ENCODE measurements around the gene PFDN6. TPM values are rescaled to one million over a fixed set of nuclear protein-coding genes. Genes with fewer than 3 reads are reported as not detected.

The PFDN6 gene
- total and polyA plus RNA-seq, 2 of the 13 experiments (the other 11 are each of a cell fraction or from before 2014, with no cell fraction given), result 75.5 to 87.0 TPM

DNA sequence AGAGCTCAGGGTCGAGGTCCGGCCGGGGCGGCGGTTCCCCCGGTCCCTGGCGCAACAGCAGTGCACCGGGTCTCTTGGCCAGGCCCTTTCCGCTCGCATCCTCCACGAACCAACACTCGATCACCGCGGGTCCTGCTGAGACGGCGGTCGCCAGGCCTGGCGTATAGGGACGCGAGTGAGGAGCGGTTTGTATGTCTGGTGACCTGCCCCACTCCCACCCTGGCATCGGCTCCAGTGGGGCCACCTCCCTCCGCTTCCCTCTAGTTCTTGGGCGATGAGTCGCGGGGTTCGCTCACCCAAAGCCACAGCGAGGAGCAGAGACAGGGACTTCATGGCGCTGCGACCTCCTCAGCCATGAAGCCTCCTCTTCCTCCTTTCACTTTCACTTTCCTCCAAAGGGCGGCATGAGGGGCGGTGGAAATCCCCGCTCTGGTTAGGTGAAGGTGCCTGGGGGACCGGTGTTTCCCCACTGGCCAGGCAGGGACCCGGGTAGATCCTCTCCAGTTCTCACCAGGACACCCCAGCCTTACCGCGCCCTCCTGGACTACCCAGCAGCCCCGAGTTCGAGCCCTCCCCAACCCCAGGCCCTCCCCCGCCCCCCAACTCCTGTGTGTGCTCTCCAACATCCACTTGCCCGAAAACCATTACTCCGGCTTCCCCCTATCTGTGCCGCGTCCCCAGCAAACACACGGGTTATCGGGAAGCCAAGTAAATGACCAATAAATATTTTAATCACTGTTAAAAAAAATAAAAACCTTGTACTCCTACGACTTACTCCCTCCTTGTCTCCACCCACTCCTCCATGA lies 24.5 kb downstream of the PFDN6 start, which contains the start of gene TAPBP (continued):
- TF ChIP-seq, protein P1, sequence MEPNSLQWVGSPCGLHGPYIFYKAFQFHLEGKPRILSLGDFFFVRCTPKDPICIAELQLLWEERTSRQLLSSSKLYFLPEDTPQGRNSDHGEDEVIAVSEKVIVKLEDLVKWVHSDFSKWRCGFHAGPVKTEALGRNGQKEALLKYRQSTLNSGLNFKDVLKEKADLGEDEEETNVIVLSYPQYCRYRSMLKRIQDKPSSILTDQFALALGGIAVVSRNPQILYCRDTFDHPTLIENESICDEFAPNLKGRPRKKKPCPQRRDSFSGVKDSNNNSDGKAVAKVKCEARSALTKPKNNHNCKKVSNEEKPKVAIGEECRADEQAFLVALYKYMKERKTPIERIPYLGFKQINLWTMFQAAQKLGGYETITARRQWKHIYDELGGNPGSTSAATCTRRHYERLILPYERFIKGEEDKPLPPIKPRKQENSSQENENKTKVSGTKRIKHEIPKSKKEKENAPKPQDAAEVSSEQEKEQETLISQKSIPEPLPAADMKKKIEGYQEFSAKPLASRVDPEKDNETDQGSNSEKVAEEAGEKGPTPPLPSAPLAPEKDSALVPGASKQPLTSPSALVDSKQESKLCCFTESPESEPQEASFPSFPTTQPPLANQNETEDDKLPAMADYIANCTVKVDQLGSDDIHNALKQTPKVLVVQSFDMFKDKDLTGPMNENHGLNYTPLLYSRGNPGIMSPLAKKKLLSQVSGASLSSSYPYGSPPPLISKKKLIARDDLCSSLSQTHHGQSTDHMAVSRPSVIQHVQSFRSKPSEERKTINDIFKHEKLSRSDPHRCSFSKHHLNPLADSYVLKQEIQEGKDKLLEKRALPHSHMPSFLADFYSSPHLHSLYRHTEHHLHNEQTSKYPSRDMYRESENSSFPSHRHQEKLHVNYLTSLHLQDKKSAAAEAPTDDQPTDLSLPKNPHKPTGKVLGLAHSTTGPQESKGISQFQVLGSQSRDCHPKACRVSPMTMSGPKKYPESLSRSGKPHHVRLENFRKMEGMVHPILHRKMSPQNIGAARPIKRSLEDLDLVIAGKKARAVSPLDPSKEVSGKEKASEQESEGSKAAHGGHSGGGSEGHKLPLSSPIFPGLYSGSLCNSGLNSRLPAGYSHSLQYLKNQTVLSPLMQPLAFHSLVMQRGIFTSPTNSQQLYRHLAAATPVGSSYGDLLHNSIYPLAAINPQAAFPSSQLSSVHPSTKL (CRISPR knock-in tag; IDR thresholded peaks at IDR 0.05), result 0 out of 2 replicates have a peak, but pooled peaks have one; percentile 17
- peak; percentile 64 for TF ChIP-seq ZNF891 (CRISPR knock-in tag; IDR thresholded peaks at IDR 0.05)
- no peak for TF ChIP-seq CHD2 (IDR thresholded peaks at IDR 0.05; ENCODE audit: low read depth, low read length)
- peak; percentile 47; the same call in 1 of the 2 replicates for TF ChIP-seq RFX3 (CRISPR knock-in tag; IDR thresholded peaks at IDR 0.05)
- 0 out of 2 replicates have a peak, but pooled peaks have one; percentile 10 for TF ChIP-seq MIXL1 (CRISPR knock-in tag; IDR thresholded peaks at IDR 0.05)
- TF ChIP-seq ZNF773 (CRISPR knock-in tag; IDR thresholded peaks at IDR 0.05; ENCODE audit: borderline replicate concordance), result peak; percentile 49; the same call in 1 of the 2 replicates
- TF ChIP-seq SPEN (CRISPR knock-in tag; IDR thresholded peaks at IDR 0.05; ENCODE audit: low read depth), result peak; percentile 33
- 0 out of 2 replicates have a peak, but pooled peaks have one; percentile 60 for TF ChIP-seq IRX3 (CRISPR knock-in tag; IDR thresholded peaks at IDR 0.05; ENCODE audit: borderline replicate concordance, low read depth)
- TF ChIP-seq HMG20B (CRISPR knock-in tag; conservative IDR thresholded peaks at IDR 0.05), result peak; percentile 42; the same call in 1 of the 2 replicates
- peak; percentile 14; the same call in 1 of the 2 replicates for TF ChIP-seq ERF (CRISPR knock-in tag; IDR thresholded peaks at IDR 0.05)
- 0 out of 2 replicates have a peak, but pooled peaks have one; percentile 22 for TF ChIP-seq ETV5 (CRISPR knock-in tag; IDR thresholded peaks at IDR 0.05; ENCODE audit: borderline replicate concordance)
- TF ChIP-seq, protein P2, sequence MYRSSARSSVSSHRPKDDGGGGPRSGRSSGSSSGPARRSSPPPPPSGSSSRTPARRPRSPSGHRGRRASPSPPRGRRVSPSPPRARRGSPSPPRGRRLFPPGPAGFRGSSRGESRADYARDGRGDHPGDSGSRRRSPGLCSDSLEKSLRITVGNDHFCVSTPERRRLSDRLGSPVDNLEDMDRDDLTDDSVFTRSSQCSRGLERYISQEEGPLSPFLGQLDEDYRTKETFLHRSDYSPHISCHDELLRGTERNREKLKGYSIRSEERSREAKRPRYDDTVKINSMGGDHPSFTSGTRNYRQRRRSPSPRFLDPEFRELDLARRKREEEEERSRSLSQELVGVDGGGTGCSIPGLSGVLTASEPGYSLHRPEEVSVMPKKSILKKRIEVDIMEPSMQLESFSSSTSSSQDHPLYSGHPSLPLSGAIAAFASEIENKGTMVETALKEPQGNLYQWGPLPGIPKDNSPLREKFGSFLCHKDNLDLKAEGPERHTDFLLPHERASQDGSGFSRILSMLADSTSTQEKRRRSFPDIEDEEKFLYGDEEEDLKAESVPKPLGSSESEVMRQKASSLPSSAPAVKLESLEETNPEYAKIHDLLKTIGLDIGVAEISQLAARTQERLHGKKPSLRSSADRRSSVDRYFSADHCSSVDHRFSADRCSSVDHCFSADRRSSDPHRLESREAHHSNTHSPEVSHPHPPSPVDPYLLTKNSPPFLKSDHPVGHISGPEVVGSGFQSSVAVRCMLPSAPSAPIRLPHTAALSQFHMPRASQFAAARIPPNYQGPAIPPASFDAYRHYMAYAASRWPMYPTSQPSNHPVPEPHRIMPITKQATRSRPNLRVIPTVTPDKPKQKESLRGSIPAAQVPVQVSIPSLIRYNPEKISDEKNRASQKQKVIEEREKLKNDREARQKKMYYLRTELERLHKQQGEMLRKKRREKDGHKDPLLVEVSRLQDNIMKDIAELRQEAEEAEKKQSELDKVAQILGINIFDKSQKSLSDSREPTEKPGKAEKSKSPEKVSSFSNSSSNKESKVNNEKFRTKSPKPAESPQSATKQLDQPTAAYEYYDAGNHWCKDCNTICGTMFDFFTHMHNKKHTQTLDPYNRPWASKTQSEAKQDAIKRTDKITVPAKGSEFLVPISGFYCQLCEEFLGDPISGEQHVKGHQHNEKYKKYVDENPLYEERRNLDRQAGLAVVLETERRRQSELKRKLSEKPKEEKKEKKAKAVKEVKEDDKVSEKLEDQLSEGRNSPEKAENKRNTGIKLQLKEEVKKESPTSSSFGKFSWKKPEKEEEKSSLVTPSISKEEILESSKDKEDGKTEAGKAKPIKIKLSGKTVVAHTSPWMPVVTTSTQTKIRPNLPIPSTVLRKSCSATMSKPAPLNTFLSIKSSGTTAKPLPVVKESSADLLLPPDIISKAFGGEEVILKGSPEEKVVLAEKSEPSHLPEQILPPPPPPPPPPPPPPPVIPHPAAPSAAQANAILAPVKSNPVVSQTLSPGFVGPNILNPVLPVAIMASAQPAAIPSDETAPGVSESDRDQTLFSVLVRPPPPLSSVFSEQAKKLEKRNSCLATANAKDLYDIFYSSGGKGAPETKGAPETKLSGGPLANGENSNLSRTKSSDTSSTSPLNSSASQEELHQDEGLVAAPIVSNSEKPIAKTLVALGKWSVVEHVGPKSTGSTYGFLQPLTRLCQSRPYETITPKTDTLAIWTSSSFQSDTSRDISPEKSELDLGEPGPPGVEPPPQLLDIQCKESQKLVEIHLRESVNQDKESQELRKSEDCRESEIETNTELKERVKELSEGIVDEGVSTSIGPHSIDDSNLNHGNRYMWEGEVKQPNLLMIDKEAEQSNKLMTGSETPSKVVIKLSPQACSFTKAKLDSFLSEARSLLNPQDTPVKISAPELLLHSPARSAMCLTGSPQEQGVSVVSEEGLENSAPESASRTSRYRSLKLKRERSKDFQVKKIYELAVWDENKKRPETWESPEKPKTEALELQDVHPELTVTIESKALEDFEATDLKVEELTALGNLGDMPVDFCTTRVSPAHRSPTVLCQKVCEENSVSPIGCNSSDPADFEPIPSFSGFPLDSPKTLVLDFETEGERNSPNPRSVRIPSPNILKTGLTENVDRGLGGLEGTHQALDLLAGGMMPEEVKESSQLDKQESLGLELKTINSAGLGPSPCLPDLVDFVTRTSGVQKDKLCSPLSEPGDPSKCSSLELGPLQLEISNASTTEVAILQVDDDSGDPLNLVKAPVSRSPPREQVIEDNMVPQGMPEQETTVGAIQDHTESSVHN (CRISPR knock-in tag; IDR thresholded peaks at IDR 0.05), result peak; percentile 80; the same call in 1 of the 2 replicates
- 0 out of 2 replicates have a peak, but pooled peaks have one; percentile 43 for TF ChIP-seq ZNF224 (CRISPR knock-in tag; IDR thresholded peaks at IDR 0.05)
- TF ChIP-seq, protein P3, sequence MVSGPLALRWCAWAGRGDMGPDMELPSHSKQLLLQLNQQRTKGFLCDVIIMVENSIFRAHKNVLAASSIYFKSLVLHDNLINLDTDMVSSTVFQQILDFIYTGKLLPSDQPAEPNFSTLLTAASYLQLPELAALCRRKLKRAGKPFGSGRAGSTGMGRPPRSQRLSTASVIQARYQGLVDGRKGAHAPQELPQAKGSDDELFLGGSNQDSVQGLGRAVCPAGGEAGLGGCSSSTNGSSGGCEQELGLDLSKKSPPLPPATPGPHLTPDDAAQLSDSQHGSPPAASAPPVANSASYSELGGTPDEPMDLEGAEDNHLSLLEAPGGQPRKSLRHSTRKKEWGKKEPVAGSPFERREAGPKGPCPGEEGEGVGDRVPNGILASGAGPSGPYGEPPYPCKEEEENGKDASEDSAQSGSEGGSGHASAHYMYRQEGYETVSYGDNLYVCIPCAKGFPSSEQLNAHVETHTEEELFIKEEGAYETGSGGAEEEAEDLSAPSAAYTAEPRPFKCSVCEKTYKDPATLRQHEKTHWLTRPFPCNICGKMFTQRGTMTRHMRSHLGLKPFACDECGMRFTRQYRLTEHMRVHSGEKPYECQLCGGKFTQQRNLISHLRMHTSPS (CRISPR knock-in tag; IDR thresholded peaks at IDR 0.05; ENCODE audit: low read depth), result no peak
- TF ChIP-seq NR2F6 (IDR thresholded peaks at IDR 0.05), result no peak
- TF ChIP-seq NR2F6 (CRISPR knock-in tag; IDR thresholded peaks at IDR 0.05), result peak; percentile 45; the same call in 1 of the 2 replicates
